ENCODE measurements around the gene TRIM8.

GRCh38 chr10:102629661-102630614 lies 14.3 kb upstream of the TRIM8 start:
- TF ChIP-seq CTCF (IDR thresholded peaks at IDR 0.05; ENCODE audit: insufficient read depth, low read length) (no peak), POLR2AphosphoS5 (IDR thresholded peaks at IDR 0.05; ENCODE audit: low read depth) (no peak)
- TF ChIP-seq, protein P1, sequence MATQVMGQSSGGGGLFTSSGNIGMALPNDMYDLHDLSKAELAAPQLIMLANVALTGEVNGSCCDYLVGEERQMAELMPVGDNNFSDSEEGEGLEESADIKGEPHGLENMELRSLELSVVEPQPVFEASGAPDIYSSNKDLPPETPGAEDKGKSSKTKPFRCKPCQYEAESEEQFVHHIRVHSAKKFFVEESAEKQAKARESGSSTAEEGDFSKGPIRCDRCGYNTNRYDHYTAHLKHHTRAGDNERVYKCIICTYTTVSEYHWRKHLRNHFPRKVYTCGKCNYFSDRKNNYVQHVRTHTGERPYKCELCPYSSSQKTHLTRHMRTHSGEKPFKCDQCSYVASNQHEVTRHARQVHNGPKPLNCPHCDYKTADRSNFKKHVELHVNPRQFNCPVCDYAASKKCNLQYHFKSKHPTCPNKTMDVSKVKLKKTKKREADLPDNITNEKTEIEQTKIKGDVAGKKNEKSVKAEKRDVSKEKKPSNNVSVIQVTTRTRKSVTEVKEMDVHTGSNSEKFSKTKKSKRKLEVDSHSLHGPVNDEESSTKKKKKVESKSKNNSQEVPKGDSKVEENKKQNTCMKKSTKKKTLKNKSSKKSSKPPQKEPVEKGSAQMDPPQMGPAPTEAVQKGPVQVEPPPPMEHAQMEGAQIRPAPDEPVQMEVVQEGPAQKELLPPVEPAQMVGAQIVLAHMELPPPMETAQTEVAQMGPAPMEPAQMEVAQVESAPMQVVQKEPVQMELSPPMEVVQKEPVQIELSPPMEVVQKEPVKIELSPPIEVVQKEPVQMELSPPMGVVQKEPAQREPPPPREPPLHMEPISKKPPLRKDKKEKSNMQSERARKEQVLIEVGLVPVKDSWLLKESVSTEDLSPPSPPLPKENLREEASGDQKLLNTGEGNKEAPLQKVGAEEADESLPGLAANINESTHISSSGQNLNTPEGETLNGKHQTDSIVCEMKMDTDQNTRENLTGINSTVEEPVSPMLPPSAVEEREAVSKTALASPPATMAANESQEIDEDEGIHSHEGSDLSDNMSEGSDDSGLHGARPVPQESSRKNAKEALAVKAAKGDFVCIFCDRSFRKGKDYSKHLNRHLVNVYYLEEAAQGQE (IDR thresholded peaks at IDR 0.05; ENCODE audit: insufficient replicate concordance, low read depth): no peak

All from HL-60 (cell line).